ENCODE measurements around the gene IGF1R.

- no peak for TF ChIP-seq POLR2A (IDR thresholded peaks at IDR 0.05)
- TF ChIP-seq POLR2AphosphoS5 (IDR thresholded peaks at IDR 0.05) = no peak
- TF ChIP-seq CTCF (IDR thresholded peaks at IDR 0.05) = no peak
These were observed 289.7 kb downstream of the IGF1R start for GRCh38 chr15:98938105-98938417.
